ENCODE measurements around the gene POLR2C.

Gene POLR2C

GRCh38 chr16:57507136-57508034 lies 44.9 kb downstream of the POLR2C start:
- DNase-seq, result peak; percentile 65

DNA sequence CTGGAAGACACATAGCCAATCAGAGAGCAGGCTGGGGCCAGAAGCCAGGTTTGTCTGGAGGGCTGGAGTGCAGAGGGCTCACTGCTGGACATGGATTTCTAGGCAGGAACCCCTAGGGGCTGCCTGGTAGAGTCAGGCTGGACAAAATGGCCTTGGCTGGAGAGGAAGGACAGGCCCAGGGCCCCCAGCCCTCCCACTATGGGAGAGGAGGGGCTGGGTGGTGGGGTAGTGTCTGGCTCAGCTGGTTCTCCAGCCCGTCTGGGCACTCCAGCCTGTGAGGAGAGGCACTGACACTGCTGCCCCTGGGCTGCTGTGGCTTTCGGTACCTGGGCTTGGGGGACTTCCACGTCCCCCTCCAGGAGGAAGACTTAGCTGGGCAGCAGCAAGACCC lies 45.6 kb downstream of the POLR2C start:
- DNase-seq, result no peak

- no peak for DNase-seq
Observed at GRCh38 chr16:57509231-57509923, 46.9 kb downstream of the POLR2C start.

- no peak for DNase-seq
Observed at GRCh38 chr16:57510016-57510871, 47.8 kb downstream of the POLR2C start.

- no peak for DNase-seq
Observed at GRCh38 chr16:57512296-57513001, 50.0 kb downstream of the POLR2C start.

DNA sequence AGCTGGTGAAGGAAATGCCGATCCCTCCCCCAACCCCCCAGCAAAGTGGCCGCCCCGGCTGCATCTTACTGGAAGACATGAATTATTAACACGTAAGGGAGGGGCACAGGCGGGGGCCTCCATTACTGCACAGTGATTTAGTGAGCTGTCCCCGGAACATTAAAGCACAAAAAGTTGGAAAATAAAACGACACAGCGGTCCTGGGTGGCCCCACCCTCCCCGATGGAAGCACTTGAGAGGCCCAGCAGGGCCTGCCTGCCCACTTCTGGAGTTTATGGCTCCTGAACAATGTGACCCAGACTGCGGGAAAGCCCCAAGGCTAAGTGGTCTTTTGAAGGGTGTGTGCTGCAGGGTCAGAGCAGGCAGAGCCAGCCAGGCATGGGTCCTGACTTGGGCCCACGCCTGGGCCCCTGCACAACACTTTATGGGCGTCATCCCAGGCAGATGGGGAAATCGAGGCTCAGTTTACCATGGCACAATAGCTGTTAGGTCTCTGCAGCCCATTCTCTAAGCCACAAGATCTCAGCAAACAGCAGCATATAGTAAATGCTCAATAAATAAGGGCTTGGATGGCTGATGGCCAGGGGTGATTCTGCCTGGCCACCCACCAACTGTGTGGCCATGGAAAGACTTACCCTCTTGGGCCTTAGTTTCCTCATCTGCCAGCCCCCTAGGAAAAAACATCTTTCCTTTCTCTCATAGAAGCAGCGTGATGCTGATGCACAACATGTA lies 51.1 kb downstream of the POLR2C start:
- no peak for DNase-seq

DNA sequence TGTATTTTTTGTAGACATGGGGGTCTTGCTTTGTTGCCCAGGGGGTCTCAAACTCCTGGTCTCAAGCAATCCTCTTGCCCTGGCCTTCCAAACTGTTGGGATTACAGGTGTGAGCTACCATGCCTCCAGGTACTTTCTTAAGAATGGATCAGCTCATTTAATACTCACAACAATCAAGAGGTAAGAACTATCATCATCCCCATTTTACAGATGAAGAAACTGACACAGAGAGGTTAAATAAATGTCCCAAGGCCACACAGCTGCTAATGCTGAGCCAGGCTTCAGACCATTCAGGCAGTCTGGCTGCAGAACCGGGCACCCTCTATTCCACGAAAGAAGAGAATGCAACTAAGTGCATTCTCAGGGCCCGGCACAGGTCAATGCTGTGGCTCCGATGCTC lies 51.9 kb downstream of the POLR2C start:
- DNase-seq, result no peak

DNA sequence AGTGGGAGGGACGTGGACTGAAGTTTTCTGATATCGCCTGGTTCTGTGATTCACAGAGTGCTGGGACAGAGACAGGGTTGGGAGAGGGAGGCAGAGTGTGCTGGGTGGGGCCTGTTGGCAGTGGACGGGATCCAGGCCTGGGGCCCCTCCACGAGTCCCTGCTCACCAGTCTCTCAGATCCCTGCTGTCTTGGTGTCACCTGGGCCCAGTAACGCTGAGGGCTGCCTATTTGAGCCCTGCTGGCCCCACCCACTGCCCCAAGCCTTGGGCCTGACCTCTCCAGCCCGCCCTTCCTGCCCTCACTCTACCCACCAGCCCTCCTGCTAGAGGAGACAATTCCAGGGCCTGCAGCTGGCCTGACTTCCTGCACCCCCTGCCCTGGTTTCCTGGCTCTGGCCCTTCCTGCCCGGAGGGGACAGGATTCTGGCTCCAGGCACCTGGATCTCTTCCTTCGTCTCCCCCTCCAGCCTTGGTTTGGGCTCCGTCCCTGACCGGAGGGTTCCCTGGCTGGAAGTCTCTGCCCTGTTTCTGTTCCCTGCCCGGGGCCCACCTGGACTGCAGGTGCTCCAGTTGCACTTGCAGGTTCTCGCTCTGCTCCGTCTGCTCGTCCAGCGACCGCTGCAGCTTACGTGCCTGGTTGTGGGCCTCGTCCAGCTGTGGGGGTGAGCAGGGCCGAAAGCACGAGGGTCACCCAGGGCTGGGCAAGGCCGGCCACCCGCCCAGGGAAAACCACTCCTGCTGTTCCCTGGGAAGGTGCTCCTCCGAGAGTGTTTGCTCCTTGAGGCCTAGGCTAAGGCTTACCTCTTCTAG lies 52.5 kb downstream of the POLR2C start:
- DNase-seq, result no peak

DNA sequence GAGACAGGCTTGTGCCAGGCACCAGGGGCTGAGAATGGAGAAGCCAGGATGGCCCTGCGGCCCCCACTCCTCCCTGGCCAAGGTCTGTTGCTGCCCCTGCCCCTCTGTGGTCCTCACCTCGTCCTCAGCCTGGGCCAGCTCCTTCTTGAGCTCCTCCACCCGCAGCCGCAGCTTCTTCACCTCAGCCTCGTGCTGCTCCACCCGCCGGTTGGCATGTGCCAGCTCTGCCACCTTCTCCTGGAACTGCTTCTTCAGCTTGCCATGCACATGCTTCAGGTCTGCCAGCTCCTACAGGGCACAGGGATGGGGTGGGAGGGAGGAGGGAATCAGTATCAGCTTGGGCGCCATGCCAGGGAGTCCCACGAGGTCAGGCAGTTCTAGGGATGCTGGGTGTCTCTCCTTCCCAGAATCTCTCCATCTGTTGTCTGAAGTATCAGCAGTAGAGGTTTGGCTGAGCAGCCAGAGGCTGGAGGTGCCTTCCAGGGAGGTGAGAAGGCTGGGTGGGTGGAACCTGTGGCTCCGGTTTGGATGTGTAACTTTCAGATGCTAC lies 53.8 kb downstream of the POLR2C start:
- no peak for DNase-seq

DNA sequence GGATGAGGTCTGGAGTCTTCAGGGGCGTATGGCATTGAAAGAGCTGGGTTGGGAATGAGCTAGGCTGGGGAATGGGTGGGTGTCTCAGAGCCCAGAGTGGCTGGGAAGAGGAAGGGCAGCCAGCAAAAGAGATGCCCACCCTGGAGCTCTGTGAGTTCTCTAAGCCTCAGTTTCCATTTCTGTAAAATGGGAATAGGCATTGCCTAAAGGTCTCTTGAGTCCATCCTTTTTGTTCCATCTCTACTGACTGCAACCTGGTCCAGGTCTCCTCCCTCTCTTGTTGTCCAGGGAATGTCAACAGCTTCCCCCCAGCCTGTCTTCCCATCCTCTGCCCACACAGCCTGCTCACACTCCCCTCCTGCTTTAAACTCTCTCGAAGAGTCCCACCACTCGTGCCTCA lies 54.3 kb downstream of the POLR2C start:
- DNase-seq, result no peak

GRCh38 chr16:57517397-57518367 lies 55.2 kb downstream of the POLR2C start:
- DNase-seq, result no peak

GRCh38 chr16:57518520-57518919 lies 56.0 kb downstream of the POLR2C start:
- no peak for DNase-seq

GRCh38 chr16:57518922-57519321 lies 56.4 kb downstream of the POLR2C start:
- no peak for DNase-seq

DNA sequence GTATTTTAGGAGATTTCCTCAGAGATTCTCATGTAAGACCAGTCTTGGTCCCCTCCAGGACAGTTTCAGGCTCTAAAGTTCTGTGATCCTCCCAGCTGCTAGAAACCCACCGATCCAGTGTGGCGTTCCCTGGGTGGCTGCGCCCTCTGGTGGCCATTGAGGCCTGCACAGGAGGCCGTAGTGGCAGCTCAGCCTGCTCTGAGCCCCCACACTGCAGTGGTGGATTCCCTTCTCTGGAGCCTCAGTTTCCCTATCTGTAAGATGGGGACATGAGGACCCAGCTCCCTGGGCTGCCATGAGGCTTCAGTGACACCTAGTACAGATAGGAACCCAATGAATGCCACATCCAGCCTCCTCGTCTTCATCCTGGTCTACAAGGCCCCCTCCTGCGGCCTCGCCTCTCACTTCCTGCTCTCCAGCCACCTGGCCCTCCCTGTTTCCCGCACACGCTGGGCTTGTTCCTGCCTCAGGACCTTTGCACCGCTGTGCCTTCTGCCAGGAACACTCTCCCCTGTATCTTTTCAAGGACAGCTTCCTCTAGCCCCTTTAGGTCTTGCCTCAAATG lies 57.4 kb downstream of the POLR2C start:
- DNase-seq, result no peak
